Tibial artery (tissue), 4 donors: ENCODE measurements around the gene TRIM41.

Experiments
- DNase-seq, 2 donors: peaks; one replicate each; pipeline ENCODE4 v3.0.0-alpha.2; 2019
- H3K27ac ChIP-seq, 2 donors: fragments of 200-600 bp; sonication (generic) in 1 of 2; 1 replicate in 1 of 2; 2 replicates in 1 of 2; pipeline ENCODE4 v1.5.1; 2018 to 2019; ENCODE audit warnings: mild to moderate bottlenecking in 1 of 2
- H3K27me3 ChIP-seq, 2 donors: fragments of 200-600 bp; sonication (generic) in 1 of 2; one replicate each; pipeline versions ENCODE4 v1.5.1 to v1.6.0; 2016 to 2019
- H3K36me3 ChIP-seq, 3 donors: fragments of 200-600 bp; sonication (generic) in 2 of 3; one replicate each; pipeline ENCODE4 v1.5.1; 2016 to 2019; ENCODE audit warnings: mild to moderate bottlenecking in 2 of 3
- H3K4me1 ChIP-seq, 4 donors: fragments of 200-600 bp; sonication (generic) in 2 of 4; 1 replicate in 3 of 4; 2 replicates in 1 of 4; pipeline ENCODE4 v1.5.1; 2016 to 2019
- H3K4me3 ChIP-seq, 2 donors: fragments of 200-600 bp; sonication (generic) in 1 of 2; 1 replicate in 1 of 2; 2 replicates in 1 of 2; pipeline ENCODE4 v1.5.1; 2018 to 2019; ENCODE audit warnings: mild to moderate bottlenecking in 2 of 2
- H3K9me3 ChIP-seq, 3 donors: fragments of 200-600 bp; sonication (generic) in 1 of 3; one replicate each; pipeline ENCODE4 v1.5.1; 2016 to 2019
- intact Hi-C: fragments of 100-400 bp; cut with DNase I; formaldehyde crosslinking; loops from one replicate; pipeline ENCODE4 v1.15.0; 2023; ENCODE audit warnings: low total_unique reads
- TF ChIP-seq, protein P1 (sequence below), 2 experiments: fragments of 200-600 bp in 1 of 2; fragments of 450-650 bp in 1 of 2; IDR thresholded peaks; one replicate each; pipeline ENCODE4 v1.5.1; 2017 to 2019; ENCODE audit warnings: antibody characterized with exemption in 2 of 2, mild to moderate bottlenecking in 1 of 2, moderate library complexity in 1 of 2

The TRIM41 gene

GRCh38 chr5:181245427-181246275 lies 22.6 kb downstream of the TRIM41 start:
- TF ChIP-seq, protein P1, sequence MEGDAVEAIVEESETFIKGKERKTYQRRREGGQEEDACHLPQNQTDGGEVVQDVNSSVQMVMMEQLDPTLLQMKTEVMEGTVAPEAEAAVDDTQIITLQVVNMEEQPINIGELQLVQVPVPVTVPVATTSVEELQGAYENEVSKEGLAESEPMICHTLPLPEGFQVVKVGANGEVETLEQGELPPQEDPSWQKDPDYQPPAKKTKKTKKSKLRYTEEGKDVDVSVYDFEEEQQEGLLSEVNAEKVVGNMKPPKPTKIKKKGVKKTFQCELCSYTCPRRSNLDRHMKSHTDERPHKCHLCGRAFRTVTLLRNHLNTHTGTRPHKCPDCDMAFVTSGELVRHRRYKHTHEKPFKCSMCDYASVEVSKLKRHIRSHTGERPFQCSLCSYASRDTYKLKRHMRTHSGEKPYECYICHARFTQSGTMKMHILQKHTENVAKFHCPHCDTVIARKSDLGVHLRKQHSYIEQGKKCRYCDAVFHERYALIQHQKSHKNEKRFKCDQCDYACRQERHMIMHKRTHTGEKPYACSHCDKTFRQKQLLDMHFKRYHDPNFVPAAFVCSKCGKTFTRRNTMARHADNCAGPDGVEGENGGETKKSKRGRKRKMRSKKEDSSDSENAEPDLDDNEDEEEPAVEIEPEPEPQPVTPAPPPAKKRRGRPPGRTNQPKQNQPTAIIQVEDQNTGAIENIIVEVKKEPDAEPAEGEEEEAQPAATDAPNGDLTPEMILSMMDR (IDR thresholded peaks at IDR 0.05): no peak
- Histone ChIP-seq H3K9me3 (no peaks in the 10 kb centered on the region), H3K4me1 (peaks cover 0 to 73% (median 63%) of the 10 kb centered on the region in 4 donors), H3K27me3 (no peaks in the 10 kb centered on the region), H3K4me3 (peak overlapping the region; percentile 86 to 92), H3K27ac (peak overlapping the region; percentile 94 to 96), H3K36me3 (peaks cover 15 to 17% (median 16%) of the 10 kb centered on the region in 3 donors)
- intact Hi-C loops: loop anchor here (5.0 kb wide), 1 partner anchor 433 kb away; no protein-coding TSS in a partner anchor
- peak in 1 of 2 donors; percentile 60 for DNase-seq

GRCh38 chr5:181246276-181247049 lies 23.4 kb downstream of the TRIM41 start:
- Histone ChIP-seq H3K36me3 (peaks cover 7 to 9% (median 8%) of the 10 kb centered on the region in 3 donors), H3K4me3 (peak overlapping the region; percentile 86 to 92), H3K4me1 (peaks cover 0 to 74% (median 62%) of the 10 kb centered on the region in 4 donors), H3K9me3 (no peaks in the 10 kb centered on the region), H3K27me3 (no peaks in the 10 kb centered on the region), H3K27ac (peak overlapping the region; percentile 94 to 96)
- intact Hi-C loops: loop anchor here (5.0 kb wide), 1 partner anchor 434 kb away; no protein-coding TSS in a partner anchor
- DNase-seq: peak; percentile 87 to 97
- TF ChIP-seq, protein P1 (IDR thresholded peaks at IDR 0.05): no peak

DNA sequence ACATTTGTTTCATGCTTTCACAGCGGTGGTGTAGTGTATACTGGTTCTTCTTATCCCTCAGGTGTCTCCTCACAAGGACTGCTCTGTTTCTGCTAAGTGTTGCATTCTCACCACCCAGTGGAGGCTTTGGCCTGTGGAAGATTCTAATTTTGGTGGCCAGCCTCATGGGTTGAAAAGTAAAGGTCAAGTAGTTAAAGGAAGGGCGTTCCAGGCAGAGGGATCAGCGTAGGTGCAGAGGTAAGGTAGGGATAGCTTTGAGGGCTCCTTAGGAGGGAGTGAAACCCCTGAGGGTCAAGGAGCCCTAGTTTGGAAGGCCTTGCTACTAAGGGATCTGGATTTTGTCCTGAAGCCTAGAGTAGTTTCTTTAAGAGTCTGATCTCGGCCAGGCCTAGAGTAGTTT lies 25.2 kb downstream of the TRIM41 start:
- no peaks in the 10 kb centered on the region for H3K9me3 ChIP-seq
- intact Hi-C loops: loop anchor here (5.0 kb wide), 1 partner anchor 436 kb away; no protein-coding TSS in a partner anchor
- H3K36me3 ChIP-seq: peaks cover 0 to 7% (median 4%) of the 10 kb centered on the region in 3 donors
- peak overlapping the region; percentile 94 to 96 for H3K27ac ChIP-seq
- H3K4me1 ChIP-seq: peaks cover 0 to 76% (median 55%) of the 10 kb centered on the region in 4 donors
- H3K27me3 ChIP-seq: no peaks in the 10 kb centered on the region
- peak overlapping the region; percentile 86 to 92 for H3K4me3 ChIP-seq
- DNase-seq: no peak
- TF ChIP-seq, protein P1 (IDR thresholded peaks at IDR 0.05): no peak

DNA sequence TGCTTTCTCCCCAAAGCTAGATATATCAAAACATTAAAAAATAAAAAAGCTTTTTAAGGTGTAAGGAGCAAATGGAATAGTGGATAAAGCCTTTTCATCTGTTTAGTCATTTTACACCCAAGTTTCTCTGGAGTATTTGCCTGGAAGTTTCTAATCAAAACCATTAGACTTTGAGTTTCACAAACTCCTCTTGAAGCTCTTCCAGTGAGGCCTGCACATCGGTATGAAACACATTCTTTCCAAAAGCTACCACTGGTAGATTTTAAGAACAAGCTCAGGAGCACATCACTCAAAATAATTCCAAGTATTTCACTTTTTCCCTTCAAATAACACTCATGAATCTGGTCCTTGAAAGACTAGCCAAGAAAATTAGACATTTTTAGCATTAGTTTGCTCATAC lies 32.2 kb downstream of the TRIM41 start:
- Histone ChIP-seq H3K4me3 (no peak overlapping the region), H3K4me1 (peaks cover 0 to 100% (median 68%) of the 10 kb centered on the region in 4 donors), H3K27me3 (no peaks in the 10 kb centered on the region), H3K9me3 (no peaks in the 10 kb centered on the region), H3K27ac (peak overlapping the region in 1 of 2 donors; percentile 1), H3K36me3 (peaks cover 0 to 22% (median 7%) of the 10 kb centered on the region in 3 donors)
- intact Hi-C loops: no loop called here
- TF ChIP-seq, protein P1 (IDR thresholded peaks at IDR 0.05): no peak
- no peak for DNase-seq

DNA sequence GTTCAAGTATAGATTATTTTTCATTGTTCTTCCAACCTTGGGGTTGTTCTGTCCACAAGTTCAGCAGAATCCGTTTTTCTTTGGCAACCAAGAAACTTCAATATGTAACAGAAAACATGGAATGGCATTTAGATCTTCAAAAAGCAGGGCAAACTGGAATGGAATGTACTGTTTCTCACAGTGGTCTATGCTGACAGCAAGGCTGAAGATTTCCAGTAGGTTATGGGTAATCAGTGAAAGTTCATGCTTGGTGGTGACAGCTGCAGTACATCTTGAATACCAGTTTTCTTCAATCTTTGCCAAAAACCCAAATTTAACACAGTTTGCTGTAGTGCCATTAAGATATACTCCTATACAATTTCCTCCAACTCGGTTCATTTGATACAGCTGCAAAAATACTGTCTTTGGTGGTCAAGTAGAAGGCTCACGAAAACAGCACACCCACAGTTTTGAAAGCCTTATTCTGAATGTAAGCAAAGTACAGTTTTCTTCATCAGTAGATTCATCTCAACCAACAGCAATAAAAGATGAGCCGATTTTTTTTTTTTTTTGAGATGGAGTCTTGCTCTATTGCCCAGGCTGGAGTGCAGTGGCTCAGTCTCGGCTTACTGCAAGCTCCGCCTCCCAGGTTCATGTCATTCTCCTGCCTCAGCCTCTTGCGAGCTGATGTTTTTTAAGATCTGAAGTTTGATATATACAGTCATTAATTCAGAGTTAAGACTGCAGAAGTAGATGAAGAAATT lies 32.9 kb downstream of the TRIM41 start:
- H3K36me3 ChIP-seq: peaks cover 0 to 22% (median 7%) of the 10 kb centered on the region in 3 donors
- intact Hi-C loops: no loop called here

More for the DNA sequence above, 32.9 kb downstream of the TRIM41 start:
- Histone ChIP-seq H3K27me3 (no peaks in the 10 kb centered on the region), H3K27ac (peak overlapping the region in 1 of 2 donors; percentile 1), H3K4me3 (no peak overlapping the region), H3K4me1 (peaks cover 0 to 93% (median 62%) of the 10 kb centered on the region in 4 donors), H3K9me3 (no peaks in the 10 kb centered on the region)
- TF ChIP-seq, protein P1 (IDR thresholded peaks at IDR 0.05): no peak
- no peak for DNase-seq
